Hepatocyte (in vitro differentiated cells): Measurements from ENCODE around the gene TBL1X. TPM values are rescaled to one million over a fixed set of nuclear protein-coding genes. Genes with fewer than 3 reads are reported as not detected.

Source experiments
- DNase-seq: peaks from one replicate; pipeline ENCODE4 v3.0.0-alpha.2; 2016; ENCODE audit warnings: low spot score
- H2AFZ ChIP-seq: fragments of 200-600 bp; sonication (generic); 2 replicates; pipeline ENCODE4 v1.6.0; 2016; ENCODE audit warnings: antibody characterized with exemption, mild to moderate bottlenecking
- H3K27ac ChIP-seq: fragments of 200-600 bp; sonication (generic); 2 replicates; pipeline ENCODE4 v1.5.1; 2016; ENCODE audit warnings: mild to moderate bottlenecking
- H3K27me3 ChIP-seq: fragments of 200-600 bp; sonication (generic); 2 replicates; pipeline ENCODE4 v1.6.1; 2016
- H3K36me3 ChIP-seq: fragments of 200-600 bp; sonication (generic); replicated peaks from 2 replicates; pipeline ENCODE4 v1.5.1; 2016; ENCODE audit warnings: low read depth; ENCODE audit not compliant: insufficient read depth
- H3K4me1 ChIP-seq: fragments of 200-600 bp; sonication (generic); 2 replicates; pipeline ENCODE4 v1.5.1; 2016; ENCODE audit warnings: mild to moderate bottlenecking, moderate library complexity; ENCODE audit not compliant: insufficient read depth
- H3K4me2 ChIP-seq: fragments of 200-600 bp; sonication (generic); 2 replicates; pipeline ENCODE4 v1.6.0; 2016
- H3K4me3 ChIP-seq: fragments of 200-600 bp; sonication (generic); 2 replicates; pipeline ENCODE4 v1.5.1; 2016; ENCODE audit warnings: mild to moderate bottlenecking
- H3K79me2 ChIP-seq: fragments of 200-600 bp; sonication (generic); 2 replicates; pipeline ENCODE4 v1.6.0; 2017; ENCODE audit warnings: mild to moderate bottlenecking
- H3K9me2 ChIP-seq: fragments of 200-600 bp; sonication (generic); replicated peaks from 2 replicates; pipeline ENCODE4 v1.6.0; 2017; ENCODE audit warnings: mild to moderate bottlenecking; ENCODE audit not compliant: insufficient read depth
- H3K9me3 ChIP-seq: fragments of 200-600 bp; sonication (generic); 2 replicates; pipeline ENCODE4 v1.5.1; 2016; ENCODE audit warnings: low read depth, mild to moderate bottlenecking
- H4K20me1 ChIP-seq: fragments of 200-600 bp; sonication (generic); 2 replicates; pipeline ENCODE4 v1.6.0; 2016; ENCODE audit warnings: mild to moderate bottlenecking; ENCODE audit not compliant: insufficient read depth, poor library complexity, severe bottlenecking
- CTCF ChIP-seq: fragments of 200-600 bp; sonication (generic); IDR thresholded peaks from 2 replicates; pipeline ENCODE4 v1.5.1; 2016; ENCODE audit warnings: antibody characterized with exemption, mild to moderate bottlenecking; ENCODE audit not compliant: poor library complexity
- EZH2 ChIP-seq: fragments of 200-600 bp; sonication (generic); IDR thresholded peaks from 2 replicates; pipeline ENCODE4 v1.6.1; 2016; ENCODE audit warnings: antibody characterized with exemption, mild to moderate bottlenecking, borderline replicate concordance
- EZH2phosphoT487 ChIP-seq: fragments of 200-600 bp; sonication (generic); IDR thresholded peaks from one replicate; pipeline ENCODE4 v1.6.1; 2018; ENCODE audit warnings: antibody characterized with exemption, mild to moderate bottlenecking, low read depth, moderate library complexity; ENCODE audit not compliant: unreplicated experiment, severe bottlenecking
- WGBS: methylation state at CpG from one replicate; pipeline ENCODE4 v1.1.6; 2016; ENCODE audit warnings: low lambda C conversion rate; ENCODE audit errors: missing lambda C conversion rate; 5-methylcytosine and 5-hydroxymethylcytosine counted together
- polyA plus RNA-seq: library from polyadenylated mRNA; unstranded; fragments of >200 nt; fragmentation: Nextera tagmentation; extraction: Ambion mirVana; gene quantifications from 2 replicates; pipeline ENCODE4 v1.2.1, GENCODE V29; 2016
- total RNA-seq: library from RNA; depleted of rRNA; stranded (reverse); fragments of >200 nt; gene quantifications from 2 replicates; pipeline ENCODE4 v1.2.3, GENCODE V29; 2014

The TBL1X gene
- total and polyA plus RNA-seq, 2 experiments from 2014 or later, result 14.9 to 16.0 TPM

GRCh38 chrX:9628779-9629493, 164.1 kb downstream of the TBL1X start:
- H2AFZ ChIP-seq, result no peak overlapping the region

GRCh38 chrX:9634551-9634950, 169.7 kb downstream of the TBL1X start:
- Histone ChIP-seq H3K27ac (no peak overlapping the region), H4K20me1 (peaks cover 2% of the 10 kb centered on the region), H3K9me3 (no peaks in the 10 kb centered on the region), H3K9me2 (no peaks in the 10 kb centered on the region), H3K4me2 (no peak overlapping the region), H3K4me3 (no peak overlapping the region), H3K4me1 (no peaks in the 10 kb centered on the region), H3K27me3 (no peaks in the 10 kb centered on the region), H2AFZ (no peak overlapping the region), H3K79me2 (no peaks in the 10 kb centered on the region), H3K36me3 (no peaks in the 10 kb centered on the region)
- TF ChIP-seq EZH2 (no peak), EZH2phosphoT487 (no peak), CTCF (no peak)
- DNase-seq, result no peak
- WGBS, result 69% methylated on average over 7 of the region's 7 CpGs

More at GRCh38 chrX:9628779-9629493, 164.1 kb downstream of the TBL1X start:
- Histone ChIP-seq H3K4me1 (no peaks in the 10 kb centered on the region), H3K9me2 (no peaks in the 10 kb centered on the region), H4K20me1 (peaks cover 2% of the 10 kb centered on the region), H3K27me3 (no peaks in the 10 kb centered on the region), H3K27ac (no peak overlapping the region), H3K79me2 (peaks cover 5% of the 10 kb centered on the region), H3K36me3 (no peaks in the 10 kb centered on the region), H3K4me3 (no peak overlapping the region), H3K9me3 (no peaks in the 10 kb centered on the region), H3K4me2 (no peak overlapping the region)
- WGBS, result 74% methylated on average over 6 of the region's 6 CpGs
- no peak for DNase-seq
- TF ChIP-seq EZH2, result no peak
- no peak for TF ChIP-seq EZH2phosphoT487
- TF ChIP-seq CTCF, result no peak

DNA sequence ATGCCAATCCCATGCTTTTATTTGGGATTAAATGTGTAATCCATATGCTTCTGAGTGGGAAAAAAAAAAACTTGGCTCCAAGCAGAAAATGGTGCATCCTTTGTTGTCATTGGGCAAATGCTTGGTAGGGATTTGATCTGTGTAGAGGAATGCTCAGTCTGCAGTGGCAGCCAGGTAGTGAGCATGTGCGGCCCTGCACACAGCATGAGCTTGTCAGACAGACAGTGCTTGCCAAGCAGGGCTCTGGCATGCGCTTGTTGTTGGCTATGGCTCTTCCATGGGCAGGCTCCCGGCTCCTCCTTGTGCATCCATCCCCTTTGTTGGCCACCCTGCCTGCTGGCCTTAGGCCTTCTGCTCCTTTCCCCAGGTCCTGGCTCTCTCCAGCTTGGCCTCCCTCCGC, 170.5 kb downstream of the TBL1X start:
- H3K27me3 ChIP-seq, result no peaks in the 10 kb centered on the region
- H2AFZ ChIP-seq, result no peak overlapping the region
- no peak overlapping the region for H3K27ac ChIP-seq
- H3K4me1 ChIP-seq, result no peaks in the 10 kb centered on the region
- no peaks in the 10 kb centered on the region for H3K9me3 ChIP-seq
- DNase-seq, result no peak
- peaks cover 2% of the 10 kb centered on the region for H4K20me1 ChIP-seq
- no peak overlapping the region for H3K4me3 ChIP-seq
- WGBS, result 85% methylated on average over 4 of the region's 4 CpGs
- no peaks in the 10 kb centered on the region for H3K36me3 ChIP-seq
- TF ChIP-seq EZH2phosphoT487 (no peak), EZH2 (no peak), CTCF (no peak)
- H3K9me2 ChIP-seq, result no peaks in the 10 kb centered on the region
- H3K4me2 ChIP-seq, result no peak overlapping the region
- H3K79me2 ChIP-seq, result no peaks in the 10 kb centered on the region
